BLaER1 treated with 17β-estradiol and CSF1 and Interleukin-3, amounts not matched to agents 10 nM and 100 nM (cell line): ENCODE measurements around the gene JMY.

ENCODE experiments used
- H3K27ac ChIP-seq, 11 experiments: shearing (Covaris generic); formaldehyde crosslinking; 2 replicates each; pipeline ENCODE4 v1.8.1; 2022
- H3K27me3 ChIP-seq, 11 experiments: shearing (Covaris generic); formaldehyde crosslinking; 2 replicates each; pipeline ENCODE4 v1.8.1; 2022
- H3K36me3 ChIP-seq, 11 experiments: shearing (Covaris generic); formaldehyde crosslinking; 2 replicates each; pipeline ENCODE4 v1.8.1; 2022
- H3K4me1 ChIP-seq, 10 experiments: shearing (Covaris generic); formaldehyde crosslinking; 2 replicates each; pipeline ENCODE4 v1.8.1; 2022
- H3K4me2 ChIP-seq, 11 experiments: shearing (Covaris generic); formaldehyde crosslinking; 2 replicates each; pipeline ENCODE4 v1.8.1; 2022
- H3K4me3 ChIP-seq, 10 experiments: shearing (Covaris generic); formaldehyde crosslinking; 2 replicates each; pipeline ENCODE4 v1.8.1; 2022
- H3K9ac ChIP-seq, 11 experiments: shearing (Covaris generic); formaldehyde crosslinking; 2 replicates each; pipeline ENCODE4 v1.8.1; 2022
- H3K9me3 ChIP-seq, 11 experiments: shearing (Covaris generic); formaldehyde crosslinking; replicated peaks in 1 of 11; 2 replicates each; pipeline ENCODE4 v1.8.1; 2022
- H4K20me1 ChIP-seq, 11 experiments: shearing (Covaris generic); formaldehyde crosslinking; 2 replicates each; pipeline ENCODE4 v1.8.1; 2022
- Cebpa-rat ChIP-seq, 11 experiments: shearing (Covaris generic); IDR thresholded peaks; 2 replicates each; pipeline ENCODE4 v1.8.1; 2022

The JMY gene

DNA sequence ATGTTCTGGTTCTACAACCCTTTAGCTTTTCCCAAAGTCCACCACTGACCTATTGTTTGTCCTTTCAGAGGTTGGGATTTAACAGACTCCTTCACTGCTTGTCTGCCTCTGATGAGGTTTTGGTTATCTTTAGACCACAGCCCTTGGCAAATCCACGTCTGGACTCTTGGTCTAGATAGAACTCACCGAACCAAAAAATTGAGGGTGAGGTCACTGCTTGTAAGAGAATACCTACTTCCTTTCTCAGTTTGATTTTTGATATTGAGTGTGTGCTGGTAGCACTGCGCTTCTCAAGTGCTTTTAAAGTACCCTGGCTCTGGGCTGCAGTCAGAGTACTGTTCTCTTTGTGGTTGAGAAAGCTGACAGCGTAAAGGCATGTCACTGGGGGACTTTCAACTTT lies 61.7 kb downstream of the JMY start:
- H3K36me3 ChIP-seq: peaks cover 14 to 53% (median 29%) of the 10 kb centered on the region in 11 experiments; a peak in 21 of 22 replicates
- H3K27me3 ChIP-seq: no peaks in the 10 kb centered on the region
- H3K4me2 ChIP-seq: peak overlapping the region in 2 of 11 experiments; percentile 16 to 30; a peak in 3 of 22 replicates
- peaks cover 0 to 14% (median 6%) of the 10 kb centered on the region in 10 experiments; a peak in 6 of 20 replicates for H3K4me1 ChIP-seq
- H3K27ac ChIP-seq: no peak overlapping the region
- no peak overlapping the region for H3K9ac ChIP-seq
- no peak for TF ChIP-seq Cebpa-rat (IDR thresholded peaks at IDR 0.05)
- H4K20me1 ChIP-seq: no peaks in the 10 kb centered on the region
- H3K9me3 ChIP-seq: no peaks in the 10 kb centered on the region
- no peak overlapping the region for H3K4me3 ChIP-seq

DNA sequence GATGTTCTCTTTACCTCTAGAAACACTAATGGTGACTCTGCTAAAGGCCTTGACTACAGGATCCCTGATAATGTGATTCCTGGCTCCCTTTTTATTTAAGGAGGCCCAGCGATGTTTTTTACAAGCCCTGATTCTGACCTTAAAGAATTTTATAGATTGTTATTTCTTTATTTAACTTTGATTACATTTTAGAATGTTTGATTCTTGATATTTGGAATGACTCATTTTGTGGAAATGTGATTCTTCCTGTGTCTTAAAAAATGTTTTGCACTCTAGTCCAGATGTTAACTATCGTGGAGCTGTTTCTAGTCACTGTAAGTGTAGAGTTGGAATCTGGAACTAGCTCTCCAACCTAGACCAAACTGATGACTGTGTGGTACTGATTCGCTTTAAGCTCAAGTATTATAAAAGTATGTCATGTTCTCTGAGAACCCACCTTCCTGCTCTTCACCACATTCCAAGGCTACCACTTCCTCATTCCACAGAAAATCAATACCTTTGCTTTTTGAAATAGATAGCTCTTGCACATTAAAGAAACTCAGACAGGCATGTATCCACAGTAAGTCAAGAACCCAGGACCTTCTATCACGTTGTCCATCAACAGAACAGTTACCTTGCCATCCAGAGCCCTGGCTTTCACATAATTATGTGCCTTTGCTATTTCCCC lies 65.2 kb downstream of the JMY start:
- no peaks in the 10 kb centered on the region for H3K27me3 ChIP-seq
- H3K4me2 ChIP-seq: no peak overlapping the region

GRCh38 chr5:79302454-79302853 lies 66.5 kb downstream of the JMY start:
- no peaks in the 10 kb centered on the region for H3K27me3 ChIP-seq
- peaks cover 0 to 8% (median 3%) of the 10 kb centered on the region in 10 experiments; a peak in 6 of 20 replicates for H3K4me1 ChIP-seq
- H3K9ac ChIP-seq: no peak overlapping the region
- H4K20me1 ChIP-seq: no peaks in the 10 kb centered on the region
- no peak overlapping the region for H3K4me3 ChIP-seq
- no peak overlapping the region for H3K4me2 ChIP-seq
- H3K9me3 ChIP-seq: no peaks in the 10 kb centered on the region
- TF ChIP-seq Cebpa-rat (IDR thresholded peaks at IDR 0.05): no peak
- peaks cover 30 to 89% (median 64%) of the 10 kb centered on the region in 11 experiments; a peak in 21 of 22 replicates for H3K36me3 ChIP-seq
- no peak overlapping the region for H3K27ac ChIP-seq

More for the DNA sequence above, 65.2 kb downstream of the JMY start:
- H3K9ac ChIP-seq: no peak overlapping the region
- peaks cover 19 to 76% (median 51%) of the 10 kb centered on the region in 11 experiments; a peak in 21 of 22 replicates for H3K36me3 ChIP-seq
- H3K27ac ChIP-seq: no peak overlapping the region
- H3K9me3 ChIP-seq: no peaks in the 10 kb centered on the region
- TF ChIP-seq Cebpa-rat (IDR thresholded peaks at IDR 0.05): no peak
- H3K4me1 ChIP-seq: peaks cover 0 to 14% (median 6%) of the 10 kb centered on the region in 10 experiments; a peak in 6 of 20 replicates
- no peaks in the 10 kb centered on the region for H4K20me1 ChIP-seq
- no peak overlapping the region for H3K4me3 ChIP-seq

DNA sequence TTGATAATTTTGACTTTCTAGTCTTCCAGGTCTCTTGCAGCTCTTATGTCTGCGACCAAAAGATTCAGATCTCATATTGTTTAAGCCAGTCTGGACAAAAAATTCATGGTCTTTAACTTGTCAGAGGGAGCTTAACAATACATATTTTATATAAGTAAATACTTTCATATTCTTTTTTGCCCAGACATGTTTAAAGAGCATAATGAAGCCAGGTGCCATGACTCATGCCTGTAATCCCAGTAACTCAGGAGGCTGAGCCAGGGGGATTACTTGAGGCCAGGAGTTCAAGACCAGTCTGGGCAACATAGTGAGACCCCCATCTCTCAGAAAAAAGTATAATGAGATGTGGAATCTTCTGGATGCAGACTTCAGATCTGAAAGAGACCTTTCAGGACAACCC lies 69.8 kb downstream of the JMY start:
- Histone ChIP-seq H3K4me1 (no peaks in the 10 kb centered on the region), H3K36me3 (peaks cover 24 to 83% (median 61%) of the 10 kb centered on the region in 11 experiments; a peak in 20 of 22 replicates), H3K4me2 (no peak overlapping the region), H3K4me3 (no peak overlapping the region), H3K9ac (no peak overlapping the region), H3K27me3 (no peaks in the 10 kb centered on the region), H4K20me1 (no peaks in the 10 kb centered on the region), H3K27ac (no peak overlapping the region), H3K9me3 (no peaks in the 10 kb centered on the region)
- TF ChIP-seq Cebpa-rat (IDR thresholded peaks at IDR 0.05): no peak

DNA sequence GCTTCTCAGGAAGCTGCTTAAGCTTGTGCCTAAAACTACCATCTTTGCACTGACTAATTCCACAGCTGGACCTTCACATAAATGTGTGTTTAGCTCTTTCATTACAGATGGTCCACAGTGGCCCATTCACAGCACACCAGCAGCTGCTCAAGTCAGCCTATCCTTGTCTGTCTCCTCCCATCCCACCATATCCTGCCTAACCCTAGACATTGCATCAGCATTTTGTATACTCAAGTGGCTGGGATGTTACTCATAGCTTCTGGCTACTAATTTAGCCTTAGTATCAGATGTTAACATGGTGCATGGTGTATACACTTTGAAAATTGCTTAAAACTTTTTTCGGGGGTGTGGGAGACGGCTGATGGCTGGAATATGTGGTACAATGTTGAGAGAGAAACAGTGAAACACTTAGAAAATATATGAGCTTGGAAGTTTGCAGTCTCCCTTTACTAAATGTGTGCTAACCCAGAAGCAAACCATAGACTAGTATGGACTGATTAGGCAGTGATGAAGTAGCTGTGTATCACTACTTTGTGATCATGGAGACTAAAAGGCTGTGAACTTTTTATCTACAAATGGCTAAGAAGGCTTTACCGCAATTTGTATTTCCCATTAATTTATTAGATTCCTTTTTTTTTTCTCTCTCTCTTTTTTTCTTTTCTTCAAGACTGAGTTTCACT lies 83.1 kb downstream of the JMY start:
- Histone ChIP-seq H3K9ac (no peak overlapping the region), H3K4me1 (0 out of 20 replicates have a peak, but pooled peaks cover 0 to 4% (median 0%) of the 10 kb centered on the region in 10 experiments), H3K27me3 (no peaks in the 10 kb centered on the region), H3K9me3 (no peaks in the 10 kb centered on the region), H3K4me2 (no peak overlapping the region), H3K36me3 (peaks cover 0 to 83% (median 46%) of the 10 kb centered on the region in 11 experiments; a peak in 21 of 22 replicates), H4K20me1 (no peaks in the 10 kb centered on the region), H3K4me3 (no peak overlapping the region), H3K27ac (no peak overlapping the region)
- no peak for TF ChIP-seq Cebpa-rat (IDR thresholded peaks at IDR 0.05)

DNA sequence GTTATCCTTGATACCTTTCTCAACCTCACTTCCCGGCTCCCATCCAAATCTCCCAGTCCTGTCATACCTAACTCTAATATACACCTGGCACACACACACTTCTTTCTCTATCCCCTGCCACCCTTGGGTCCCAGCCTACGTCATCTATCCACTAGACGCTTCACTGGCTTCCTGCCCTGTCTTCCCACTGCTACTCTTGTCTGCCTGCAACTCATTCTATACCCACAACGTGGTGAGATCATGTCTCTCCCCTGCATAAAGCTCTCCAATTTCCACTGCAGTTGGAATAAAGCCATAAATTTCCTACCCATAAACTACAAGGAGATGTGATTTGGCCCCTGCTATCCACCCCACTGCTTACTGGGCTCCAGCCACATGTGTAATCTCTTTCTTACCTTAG lies 93.5 kb downstream of the JMY start:
- Histone ChIP-seq H3K9ac (no peak overlapping the region), H3K27ac (no peak overlapping the region), H3K4me1 (no peaks in the 10 kb centered on the region), H3K36me3 (no peaks in the 10 kb centered on the region), H3K27me3 (no peaks in the 10 kb centered on the region), H3K4me2 (no peak overlapping the region), H3K9me3 (0 out of 22 replicates have a peak, but pooled peaks cover 0 to 8% (median 0%) of the 10 kb centered on the region in 11 experiments), H4K20me1 (no peaks in the 10 kb centered on the region), H3K4me3 (no peak overlapping the region)
- no peak for TF ChIP-seq Cebpa-rat (IDR thresholded peaks at IDR 0.05)

DNA sequence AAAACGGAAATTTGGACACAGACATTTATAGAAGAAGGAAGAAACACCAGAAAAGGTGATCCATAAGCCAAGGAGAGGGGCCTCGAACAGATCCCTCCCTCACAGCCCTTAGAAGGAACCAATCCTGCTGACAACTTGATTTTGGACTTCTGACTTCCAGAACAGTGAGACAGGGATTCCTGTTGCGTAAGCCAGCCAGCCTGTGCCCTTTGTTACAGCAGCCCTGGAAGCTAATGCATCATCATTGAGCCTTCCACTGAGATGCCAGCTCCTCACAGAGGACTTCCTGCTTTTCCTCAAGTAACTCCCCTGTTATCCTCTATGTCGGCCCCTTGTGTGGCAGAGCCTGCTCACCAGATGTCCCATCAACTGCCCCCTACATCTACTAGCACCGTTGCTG lies 94.1 kb downstream of the JMY start:
- no peak for TF ChIP-seq Cebpa-rat (IDR thresholded peaks at IDR 0.05)
- Histone ChIP-seq H3K9ac (no peak overlapping the region), H3K27ac (no peak overlapping the region), H3K4me1 (no peaks in the 10 kb centered on the region), H4K20me1 (no peaks in the 10 kb centered on the region), H3K9me3 (0 out of 22 replicates have a peak, but pooled peaks cover 0 to 8% (median 0%) of the 10 kb centered on the region in 11 experiments), H3K27me3 (no peaks in the 10 kb centered on the region), H3K4me2 (no peak overlapping the region; a peak in 1 of 22 replicates), H3K4me3 (no peak overlapping the region), H3K36me3 (no peaks in the 10 kb centered on the region)

DNA sequence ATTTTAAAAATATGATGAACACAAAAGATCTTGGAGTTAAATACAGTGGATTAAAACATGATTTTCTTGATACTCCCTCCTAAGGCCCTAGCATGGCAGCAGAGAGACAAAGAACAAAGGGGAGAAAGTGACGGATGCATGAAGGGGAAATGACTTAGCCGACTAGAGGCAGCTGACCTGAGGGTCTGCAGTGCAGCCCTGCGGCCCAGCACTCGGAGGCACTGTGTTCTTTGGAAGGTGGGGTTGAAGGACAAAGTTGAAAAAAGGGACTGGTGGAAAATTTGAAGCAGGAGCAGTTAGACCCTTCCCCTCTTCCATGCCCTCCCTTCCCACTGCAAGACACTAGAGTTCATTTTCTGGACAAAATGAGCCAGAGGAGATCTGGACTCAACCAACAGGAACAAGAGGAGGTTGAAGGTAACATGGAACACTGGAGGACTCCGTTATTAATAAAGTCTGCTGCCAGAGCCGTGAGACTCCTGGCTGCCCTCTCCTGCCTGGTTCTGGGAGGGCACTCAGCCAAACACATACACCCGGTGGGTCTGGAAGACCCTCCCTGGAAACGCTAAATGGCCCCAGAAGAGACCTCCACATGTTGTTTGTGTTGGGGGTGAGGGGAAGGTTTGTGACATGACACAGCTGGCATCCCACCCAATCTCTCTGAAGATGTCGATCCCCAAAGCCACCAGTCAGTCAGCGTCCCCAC lies 98.1 kb downstream of the JMY start:
- Histone ChIP-seq H3K27me3 (no peaks in the 10 kb centered on the region), H4K20me1 (no peaks in the 10 kb centered on the region), H3K4me2 (no peak overlapping the region), H3K4me3 (no peak overlapping the region), H3K9ac (no peak overlapping the region), H3K36me3 (no peaks in the 10 kb centered on the region), H3K27ac (no peak overlapping the region), H3K4me1 (no peaks in the 10 kb centered on the region), H3K9me3 (peaks cover 0 to 14% (median 0%) of the 10 kb centered on the region in 11 experiments; a peak in 3 of 22 replicates)
- TF ChIP-seq Cebpa-rat (IDR thresholded peaks at IDR 0.05): no peak

- peaks cover 0 to 7% (median 0%) of the 10 kb centered on the region in 10 experiments; a peak in 3 of 20 replicates for H3K4me1 ChIP-seq
- H3K4me3 ChIP-seq: no peak overlapping the region
- H3K9ac ChIP-seq: no peak overlapping the region
- H3K27ac ChIP-seq: no peak overlapping the region
- H3K4me2 ChIP-seq: 0 out of 22 replicates have a peak overlapping the region, but pooled peaks of 2 of the 11 experiments have one; percentile 19 to 20
- TF ChIP-seq Cebpa-rat (IDR thresholded peaks at IDR 0.05): no peak
- H3K9me3 ChIP-seq: no peaks in the 10 kb centered on the region
- H3K27me3 ChIP-seq: no peaks in the 10 kb centered on the region
- no peaks in the 10 kb centered on the region for H3K36me3 ChIP-seq
- H4K20me1 ChIP-seq: no peaks in the 10 kb centered on the region
Measured at GRCh38 chr5:79346420-79346824, 110.5 kb downstream of the JMY start.
